ENCODE results near the gene EGF. TPM values are rescaled to one million over a fixed set of nuclear protein-coding genes. Genes with fewer than 3 reads are reported as not detected.

Gene EGF
- total RNA-seq, 5 donors from 2014 or later (not counting 1 experiment from before 2014, with no cell fraction given) = 0.20 TPM; not detected in 4

- no peak overlapping the region for H3K27ac Mint-ChIP-seq
- no peaks in the 10 kb centered on the region for H3K4me1 ChIP-seq (ENCODE audit: control insufficient read depth in 1 of 2, extremely low read depth in 1 of 2, insufficient read depth in 2 of 2, low read length in 2 of 2)
- H3K4me3 ChIP-seq (ENCODE audit: control insufficient read depth in 1 of 2, extremely low read depth in 1 of 2, low read length in 1 of 2) = no peak overlapping the region
- DNase-seq = no peak
- WGBS (ENCODE audit: insufficient coverage) = 80% methylated on average over 2 of the region's 4 CpGs
- no peaks in the 10 kb centered on the region for H3K36me3 Mint-ChIP-seq
- H3K9me3 Mint-ChIP-seq = no peaks in the 10 kb centered on the region
- H3K9me3 ChIP-seq = no peaks in the 10 kb centered on the region
- H3K4me1 Mint-ChIP-seq = no peaks in the 10 kb centered on the region
- H3K27me3 ChIP-seq (replicated peaks in 1 of 2; ENCODE audit: control insufficient read depth in 2 of 2, extremely low read depth in 1 of 2, insufficient read depth in 2 of 2, low read length in 1 of 2) = peaks cover 0 to 8% of the 10 kb centered on the region in 2 experiments
- H3K36me3 ChIP-seq (ENCODE audit: control insufficient read depth in 2 of 2, extremely low read depth in 1 of 2, insufficient read depth in 1 of 2, low read length in 1 of 2) = no peaks in the 10 kb centered on the region
- ChIA-PET CTCF (interaction anchor here (0.6 kb wide), 2 partner anchors 60 to 130 kb away, joined by 3 read pairs; no protein-coding TSS in a partner anchor), POLR2A (no interaction called here)
- no peak for ATAC-seq (replicated peaks in 1 of 4)
- no peak overlapping the region for H3K4me3 Mint-ChIP-seq
- H3K27me3 Mint-ChIP-seq = peaks cover 5 to 16% of the 10 kb centered on the region in 2 donors
- H3K27ac ChIP-seq (ENCODE audit: low read length) = no peak overlapping the region
These were observed 29.7 kb downstream of the EGF start for GRCh38 chr4:109942292-109942926.

GRCh38 chr4:109943745-109944144 lies 31.1 kb downstream of the EGF start:
- H3K27me3 Mint-ChIP-seq = peaks cover 2 to 7% of the 10 kb centered on the region in 2 donors
- CTCF ChIA-PET = no interaction called here
- H3K4me3 ChIP-seq (ENCODE audit: control insufficient read depth in 1 of 2, extremely low read depth in 1 of 2, low read length in 1 of 2) = no peak overlapping the region
- H3K36me3 Mint-ChIP-seq = no peaks in the 10 kb centered on the region
- no peak for ATAC-seq (replicated peaks in 1 of 4)
- POLR2A ChIA-PET = no interaction called here
- no peaks in the 10 kb centered on the region for H3K4me1 Mint-ChIP-seq
- 44% methylated on average over 1 of the region's 2 CpGs for WGBS (ENCODE audit: insufficient coverage)
- no peak overlapping the region for H3K27ac Mint-ChIP-seq
- H3K9me3 ChIP-seq = no peaks in the 10 kb centered on the region
- H3K4me1 ChIP-seq (ENCODE audit: control insufficient read depth in 1 of 2, extremely low read depth in 1 of 2, insufficient read depth in 2 of 2, low read length in 2 of 2) = no peaks in the 10 kb centered on the region
- H3K36me3 ChIP-seq (ENCODE audit: control insufficient read depth in 2 of 2, extremely low read depth in 1 of 2, insufficient read depth in 1 of 2, low read length in 1 of 2) = no peaks in the 10 kb centered on the region
- H3K27ac ChIP-seq (ENCODE audit: low read length) = no peak overlapping the region
- peaks cover 0 to 9% of the 10 kb centered on the region in 2 experiments for H3K27me3 ChIP-seq (replicated peaks in 1 of 2; ENCODE audit: control insufficient read depth in 2 of 2, extremely low read depth in 1 of 2, insufficient read depth in 2 of 2, low read length in 1 of 2)
- DNase-seq = no peak
- no peak overlapping the region for H3K4me3 Mint-ChIP-seq
- no peaks in the 10 kb centered on the region for H3K9me3 Mint-ChIP-seq

- peaks cover 0 to 3% of the 10 kb centered on the region in 2 experiments for H3K27me3 ChIP-seq (replicated peaks in 1 of 2; ENCODE audit: control insufficient read depth in 2 of 2, extremely low read depth in 1 of 2, insufficient read depth in 2 of 2, low read length in 1 of 2)
- H3K9me3 ChIP-seq = no peaks in the 10 kb centered on the region
- H3K27ac ChIP-seq (ENCODE audit: low read length) = no peak overlapping the region
- H3K36me3 Mint-ChIP-seq = no peaks in the 10 kb centered on the region
- H3K4me3 Mint-ChIP-seq = no peak overlapping the region
- no peak overlapping the region for H3K27ac Mint-ChIP-seq
- ATAC-seq (replicated peaks in 1 of 4) = no peak
- no CpG with 5 or more reads among the region's 2 CpGs for WGBS (ENCODE audit: insufficient coverage)
- no peaks in the 10 kb centered on the region for H3K9me3 Mint-ChIP-seq
- DNase-seq = no peak
- H3K36me3 ChIP-seq (ENCODE audit: control insufficient read depth in 2 of 2, extremely low read depth in 1 of 2, insufficient read depth in 1 of 2, low read length in 1 of 2) = no peaks in the 10 kb centered on the region
- no peaks in the 10 kb centered on the region for H3K4me1 Mint-ChIP-seq
- no peak overlapping the region for H3K4me3 ChIP-seq (ENCODE audit: control insufficient read depth in 1 of 2, extremely low read depth in 1 of 2, low read length in 1 of 2)
- no peaks in the 10 kb centered on the region for H3K4me1 ChIP-seq (ENCODE audit: control insufficient read depth in 1 of 2, extremely low read depth in 1 of 2, insufficient read depth in 2 of 2, low read length in 2 of 2)
- ChIA-PET POLR2A (no interaction called here), CTCF (no interaction called here)
- peaks cover 0 to 4% of the 10 kb centered on the region in 2 donors for H3K27me3 Mint-ChIP-seq
These were observed 31.9 kb downstream of the EGF start for GRCh38 chr4:109944591-109944990.

GRCh38 chr4:109945056-109945455 lies 32.4 kb downstream of the EGF start:
- no peaks in the 10 kb centered on the region for H3K9me3 ChIP-seq
- H3K27me3 Mint-ChIP-seq = peaks cover 0 to 4% of the 10 kb centered on the region in 2 donors

GRCh38 chr4:109946120-109946519 lies 33.4 kb downstream of the EGF start:
- CTCF ChIA-PET = interaction anchor here in 1 of 2 donors (0.6 to 0.7 kb wide), 2 partner anchors 32 to 1222 kb away, joined by 3 read pairs; no protein-coding TSS in a partner anchor
- Mint-ChIP-seq H3K36me3 (no peaks in the 10 kb centered on the region), H3K4me1 (no peaks in the 10 kb centered on the region), H3K4me3 (no peak overlapping the region), H3K9me3 (no peaks in the 10 kb centered on the region), H3K27me3 (peaks cover 2 to 4% of the 10 kb centered on the region in 2 donors), H3K27ac (no peak overlapping the region)
- Histone ChIP-seq H3K4me3 (ENCODE audit: control insufficient read depth in 1 of 2, extremely low read depth in 1 of 2, low read length in 1 of 2) (no peak overlapping the region), H3K27ac (ENCODE audit: low read length) (no peak overlapping the region), H3K4me1 (ENCODE audit: control insufficient read depth in 1 of 2, extremely low read depth in 1 of 2, insufficient read depth in 2 of 2, low read length in 2 of 2) (no peaks in the 10 kb centered on the region), H3K9me3 (no peaks in the 10 kb centered on the region), H3K27me3 (replicated peaks in 1 of 2; ENCODE audit: control insufficient read depth in 2 of 2, extremely low read depth in 1 of 2, insufficient read depth in 2 of 2, low read length in 1 of 2) (peaks cover 0 to 8% of the 10 kb centered on the region in 2 experiments), H3K36me3 (ENCODE audit: control insufficient read depth in 2 of 2, extremely low read depth in 1 of 2, insufficient read depth in 1 of 2, low read length in 1 of 2) (no peaks in the 10 kb centered on the region)
- DNase-seq (no peak), ATAC-seq (replicated peaks in 1 of 4) (no peak)
- 60% methylated on average over 1 of the region's 1 CpG for WGBS (ENCODE audit: insufficient coverage)
- POLR2A ChIA-PET = no interaction called here

More at GRCh38 chr4:109945056-109945455, 32.4 kb downstream of the EGF start:
- Histone ChIP-seq H3K36me3 (ENCODE audit: control insufficient read depth in 2 of 2, extremely low read depth in 1 of 2, insufficient read depth in 1 of 2, low read length in 1 of 2) (no peaks in the 10 kb centered on the region), H3K27ac (ENCODE audit: low read length) (no peak overlapping the region), H3K4me1 (ENCODE audit: control insufficient read depth in 1 of 2, extremely low read depth in 1 of 2, insufficient read depth in 2 of 2, low read length in 2 of 2) (no peaks in the 10 kb centered on the region), H3K4me3 (ENCODE audit: control insufficient read depth in 1 of 2, extremely low read depth in 1 of 2, low read length in 1 of 2) (no peak overlapping the region), H3K27me3 (replicated peaks in 1 of 2; ENCODE audit: control insufficient read depth in 2 of 2, extremely low read depth in 1 of 2, insufficient read depth in 2 of 2, low read length in 1 of 2) (peaks cover 0 to 7% of the 10 kb centered on the region in 2 experiments)
- ChIA-PET POLR2A (no interaction called here), CTCF (no interaction called here)
- H3K36me3 Mint-ChIP-seq = no peaks in the 10 kb centered on the region
- no peaks in the 10 kb centered on the region for H3K9me3 Mint-ChIP-seq
- H3K27ac Mint-ChIP-seq = no peak overlapping the region
- H3K4me3 Mint-ChIP-seq = no peak overlapping the region
- no peak for ATAC-seq (replicated peaks in 1 of 4)
- no CpG with 5 or more reads among the region's 4 CpGs for WGBS (ENCODE audit: insufficient coverage)
- no peaks in the 10 kb centered on the region for H3K4me1 Mint-ChIP-seq
- DNase-seq = no peak

GRCh38 chr4:109947457-109947856 lies 34.8 kb downstream of the EGF start:
- CTCF ChIA-PET = no interaction called here
- H3K4me3 ChIP-seq (ENCODE audit: control insufficient read depth in 1 of 2, extremely low read depth in 1 of 2, low read length in 1 of 2) = no peak overlapping the region
- H3K4me1 ChIP-seq (ENCODE audit: control insufficient read depth in 1 of 2, extremely low read depth in 1 of 2, insufficient read depth in 2 of 2, low read length in 2 of 2) = no peaks in the 10 kb centered on the region
- peaks cover 2% of the 10 kb centered on the region in 2 donors for H3K27me3 Mint-ChIP-seq
- no peak overlapping the region for H3K27ac ChIP-seq (ENCODE audit: low read length)
- no peaks in the 10 kb centered on the region for H3K36me3 ChIP-seq (ENCODE audit: control insufficient read depth in 2 of 2, extremely low read depth in 1 of 2, insufficient read depth in 1 of 2, low read length in 1 of 2)
- DNase-seq (no peak), ATAC-seq (replicated peaks in 1 of 4) (no peak)
- POLR2A ChIA-PET = no interaction called here
- no peaks in the 10 kb centered on the region for H3K36me3 Mint-ChIP-seq
- H3K9me3 Mint-ChIP-seq = no peaks in the 10 kb centered on the region
- H3K9me3 ChIP-seq = no peaks in the 10 kb centered on the region
- no peak overlapping the region for H3K27ac Mint-ChIP-seq
- H3K4me1 Mint-ChIP-seq = no peaks in the 10 kb centered on the region
- no peak overlapping the region for H3K4me3 Mint-ChIP-seq
- WGBS (ENCODE audit: insufficient coverage) = no CpG with 5 or more reads among the region's 1 CpG
- peaks cover 0 to 8% of the 10 kb centered on the region in 2 experiments for H3K27me3 ChIP-seq (replicated peaks in 1 of 2; ENCODE audit: control insufficient read depth in 2 of 2, extremely low read depth in 1 of 2, insufficient read depth in 2 of 2, low read length in 1 of 2)

Measured in T-cell (primary cell).